NT2/D1 (cell line): ENCODE measurements around the gene COL5A3.

ENCODE experiments used
- SUZ12 ChIP-seq: IDR thresholded peaks from 2 replicates; pipeline ENCODE4 v1.6.1; 2011; ENCODE audit not compliant: insufficient read length, insufficient read depth; ENCODE audit errors: extremely low read depth
- YY1 ChIP-seq: IDR thresholded peaks from 2 replicates; pipeline ENCODE4 v1.6.1; 2011; ENCODE audit not compliant: insufficient read length, insufficient read depth
- ZNF274 ChIP-seq: IDR thresholded peaks from 2 replicates; pipeline ENCODE4 v1.6.1; 2011; ENCODE audit warnings: mild to moderate bottlenecking, low read depth, low read length

DNA sequence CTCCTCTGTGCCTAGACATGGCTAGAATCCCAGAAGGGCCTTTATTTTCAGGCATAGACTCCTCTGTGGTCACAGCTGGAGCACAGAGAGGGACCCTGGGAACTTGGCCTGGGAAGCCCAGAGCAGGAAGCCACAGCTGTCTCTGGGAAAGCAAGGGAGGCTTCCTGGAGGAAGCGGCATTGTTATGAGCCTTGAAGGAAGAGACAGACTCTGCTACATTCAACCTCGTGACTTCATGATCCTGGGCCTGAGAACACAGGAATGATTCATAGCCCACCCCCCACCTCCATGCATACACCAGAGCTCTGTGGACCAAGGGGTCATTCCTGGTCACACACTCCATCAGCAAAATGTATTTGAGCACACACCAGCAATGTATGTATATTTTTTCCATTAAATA is 11.6 kb upstream of the COL5A3 start:
- TF ChIP-seq ZNF274 (no peak), YY1 (no peak), SUZ12 (no peak)
